ENCODE results near the gene TSPYL6. TPM values are rescaled to one million over a fixed set of nuclear protein-coding genes. Genes with fewer than 3 reads are reported as not detected.
"Not testable (repeated sequence)": the region's sequence is repeated elsewhere in the genome, so short reads cannot be mapped to it uniquely, and the experiment has no call there.

The TSPYL6 gene
- polyA plus RNA-seq, 1 of the 3 experiments (the other 2 are of a cell fraction), result not detected

- H3K9ac ChIP-seq, result no peak overlapping the region
- no peak for TF ChIP-seq YY1 (IDR thresholded peaks at IDR 0.05; ENCODE audit: low read depth)
- no peak for TF ChIP-seq TCF12 (IDR thresholded peaks at IDR 0.05)
- no peak for TF ChIP-seq EP300 (IDR thresholded peaks at IDR 0.05; ENCODE audit: borderline replicate concordance in 1 of 2, low read depth in 1 of 2, low read length in 1 of 2)
- TF ChIP-seq FOXJ3 (CRISPR knock-in tag; IDR thresholded peaks at IDR 0.05), result no peak
- no peaks in the 10 kb centered on the region for H3K79me2 ChIP-seq (ENCODE audit: insufficient read depth)
- no peak for DNase-seq
- H3K4me2 ChIP-seq, result no peak overlapping the region
- no peaks in the 10 kb centered on the region for H3K9me2 ChIP-seq
- no peak overlapping the region for H2AFZ ChIP-seq (ENCODE audit: low read depth)
- WGBS (ENCODE audit: low lambda C conversion rate), result 92% methylated on average over 1 of the region's 5 CpGs
- no peaks in the 10 kb centered on the region for H3K9me3 ChIP-seq
- H3K27me3 ChIP-seq (ENCODE audit: insufficient read depth), result no peaks in the 10 kb centered on the region
- H3K27ac ChIP-seq (ENCODE audit: low read depth in 2 of 2, low read length in 1 of 2), result no peak overlapping the region
- ChIA-PET POLR2A (no interaction called here), CTCF (no interaction called here)
- H3K4me3 ChIP-seq (ENCODE audit: low read depth in 2 of 2, low read length in 1 of 2), result no peak overlapping the region
- no peaks in the 10 kb centered on the region for H3F3A ChIP-seq (replicated peaks; ENCODE audit: insufficient read depth)
- H3K4me1 ChIP-seq (ENCODE audit: control insufficient read depth in 1 of 2, insufficient read depth in 2 of 2, low read depth in 1 of 2, low read length in 1 of 2), result no peaks in the 10 kb centered on the region; a peak in 1 of 4 replicates
- no peaks in the 10 kb centered on the region for H4K20me1 ChIP-seq (ENCODE audit: insufficient read depth)
- H3K36me3 ChIP-seq (replicated peaks in 1 of 2; ENCODE audit: control insufficient read depth in 1 of 2, insufficient read depth in 2 of 2, low read length in 1 of 2), result no peaks in the 10 kb centered on the region
Measured at GRCh38 chr2:54298514-54298913, 42.5 kb upstream of the TSPYL6 start.

GRCh38 chr2:54295911-54296310, 39.9 kb upstream of the TSPYL6 start:
- Histone ChIP-seq H3F3A (replicated peaks; ENCODE audit: insufficient read depth) (no peaks in the 10 kb centered on the region), H2AFZ (ENCODE audit: low read depth) (no peak overlapping the region), H3K27ac (ENCODE audit: low read depth in 2 of 2, low read length in 1 of 2) (no peak overlapping the region), H3K9me2 (no peaks in the 10 kb centered on the region), H3K4me3 (ENCODE audit: low read depth in 2 of 2, low read length in 1 of 2) (no peak overlapping the region), H4K20me1 (ENCODE audit: insufficient read depth) (no peaks in the 10 kb centered on the region), H3K79me2 (ENCODE audit: insufficient read depth) (no peaks in the 10 kb centered on the region), H3K9me3 (no peaks in the 10 kb centered on the region), H3K36me3 (replicated peaks in 1 of 2; ENCODE audit: control insufficient read depth in 1 of 2, insufficient read depth in 2 of 2, low read length in 1 of 2) (no peaks in the 10 kb centered on the region), H3K4me1 (ENCODE audit: control insufficient read depth in 1 of 2, insufficient read depth in 2 of 2, low read depth in 1 of 2, low read length in 1 of 2) (peaks cover 0 to 2% of the 10 kb centered on the region in 2 experiments; a peak in 1 of 4 replicates), H3K27me3 (ENCODE audit: insufficient read depth) (no peaks in the 10 kb centered on the region), H3K9ac (no peak overlapping the region), H3K4me2 (no peak overlapping the region)
- TF ChIP-seq RXRA (IDR thresholded peaks at IDR 0.05; ENCODE audit: borderline replicate concordance, low read depth), result no peak
- TF ChIP-seq FOXM1 (IDR thresholded peaks at IDR 0.05; ENCODE audit: low read depth), result no peak
- TF ChIP-seq FOSL2 (IDR thresholded peaks at IDR 0.05; ENCODE audit: borderline replicate concordance, low read depth), result no peak
- TF ChIP-seq USF2 (IDR thresholded peaks at IDR 0.05; ENCODE audit: borderline replicate concordance, low read depth, low read length), result no peak
- CTCF ChIA-PET, result no interaction called here
- WGBS (ENCODE audit: low lambda C conversion rate), result 72% methylated on average over 5 of the region's 5 CpGs
- POLR2A ChIA-PET, result no interaction called here
- DNase-seq, result no peak

- H3K79me2 ChIP-seq (ENCODE audit: insufficient read depth); POLR2A ChIA-PET; H3K4me2 ChIP-seq; H3F3A ChIP-seq (replicated peaks; ENCODE audit: insufficient read depth); DNase-seq; H3K4me1 ChIP-seq (ENCODE audit: control insufficient read depth in 1 of 2, insufficient read depth in 2 of 2, low read depth in 1 of 2, low read length in 1 of 2); H3K27me3 ChIP-seq (ENCODE audit: insufficient read depth); H3K27ac ChIP-seq (ENCODE audit: low read depth in 2 of 2, low read length in 1 of 2); CTCF ChIA-PET; H4K20me1 ChIP-seq (ENCODE audit: insufficient read depth); H2AFZ ChIP-seq (ENCODE audit: low read depth); H3K9me2 ChIP-seq; H3K36me3 ChIP-seq (replicated peaks in 1 of 2; ENCODE audit: control insufficient read depth in 1 of 2, insufficient read depth in 2 of 2, low read length in 1 of 2); H3K4me3 ChIP-seq (ENCODE audit: low read depth in 2 of 2, low read length in 1 of 2); H3K9ac ChIP-seq; H3K9me3 ChIP-seq: not testable (repeated sequence)
- WGBS (ENCODE audit: low lambda C conversion rate), result 96% methylated on average over 2 of the region's 2 CpGs
Measured at GRCh38 chr2:54294665-54295064, 38.6 kb upstream of the TSPYL6 start.

Measured in SK-N-SH (cell line).